GM10266 (cell line): ENCODE data around the gene PRKCA.

Experiments
- DNase-seq: peaks from one replicate; pipeline ENCODE4 v3.0.0; 2012; ENCODE audit errors: extremely low spot score
- CTCF ChIP-seq: IDR thresholded peaks from 2 replicates; pipeline ENCODE4 v1.5.1; 2012; ENCODE audit warnings: mild to moderate bottlenecking, low read depth; ENCODE audit not compliant: control insufficient read depth, insufficient read depth; ENCODE audit errors: missing control alignments

PRKCA gene

GRCh38 chr17:66790501-66791061 lies 488.2 kb downstream of the PRKCA start:
- DNase-seq, result no peak
- no peak for TF ChIP-seq CTCF

- no peak for TF ChIP-seq CTCF
- no peak for DNase-seq
Measured at GRCh38 chr17:66791347-66791746, 488.9 kb downstream of the PRKCA start.

- DNase-seq, result no peak
- no peak for TF ChIP-seq CTCF
Measured at GRCh38 chr17:66793814-66794213, 491.4 kb downstream of the PRKCA start.

GRCh38 chr17:66795486-66795885 lies 493.1 kb downstream of the PRKCA start:
- no peak for TF ChIP-seq CTCF

GRCh38 chr17:66799849-66800537 lies 497.6 kb downstream of the PRKCA start:
- DNase-seq, result no peak
- TF ChIP-seq CTCF, result no peak

More at GRCh38 chr17:66795486-66795885, 493.1 kb downstream of the PRKCA start:
- no peak for DNase-seq

- no peak for TF ChIP-seq CTCF
- DNase-seq, result no peak
Measured at GRCh38 chr17:66803474-66803951, 501.1 kb downstream of the PRKCA start.

GRCh38 chr17:66805567-66805966 lies 503.2 kb downstream of the PRKCA start:
- TF ChIP-seq CTCF, result no peak
- DNase-seq, result no peak
